Measurements from ENCODE around the gene SORCS1.

SORCS1 gene

GRCh38 chr10:106636766-106637491 is 527.6 kb downstream of the SORCS1 start:
- DNase-seq: no peak

DNA sequence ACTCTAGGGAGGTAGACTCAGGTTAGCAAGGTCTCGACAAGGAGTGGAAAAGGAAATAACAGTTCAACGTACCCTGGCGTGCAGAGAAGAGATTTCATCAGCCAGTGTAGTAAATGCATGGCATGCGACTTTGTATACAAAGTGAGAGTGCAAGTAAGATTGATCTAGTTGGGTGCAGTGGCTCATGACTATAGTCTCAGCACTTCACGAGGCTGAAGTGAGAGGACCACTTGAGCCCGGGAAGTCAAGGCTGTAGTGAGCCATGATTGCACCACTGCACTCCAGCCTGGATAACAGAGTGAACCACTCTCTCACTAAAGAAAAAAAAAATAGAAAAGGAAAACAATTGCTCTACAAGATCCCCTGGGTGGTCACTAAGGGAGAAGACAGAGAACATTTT is 528.6 kb downstream of the SORCS1 start:
- DNase-seq: no peak

- DNase-seq: no peak
These were observed 533.3 kb downstream of the SORCS1 start for GRCh38 chr10:106631016-106631702.

- DNase-seq: no peak
These were observed 538.1 kb downstream of the SORCS1 start for GRCh38 chr10:106626371-106626770.

DNA sequence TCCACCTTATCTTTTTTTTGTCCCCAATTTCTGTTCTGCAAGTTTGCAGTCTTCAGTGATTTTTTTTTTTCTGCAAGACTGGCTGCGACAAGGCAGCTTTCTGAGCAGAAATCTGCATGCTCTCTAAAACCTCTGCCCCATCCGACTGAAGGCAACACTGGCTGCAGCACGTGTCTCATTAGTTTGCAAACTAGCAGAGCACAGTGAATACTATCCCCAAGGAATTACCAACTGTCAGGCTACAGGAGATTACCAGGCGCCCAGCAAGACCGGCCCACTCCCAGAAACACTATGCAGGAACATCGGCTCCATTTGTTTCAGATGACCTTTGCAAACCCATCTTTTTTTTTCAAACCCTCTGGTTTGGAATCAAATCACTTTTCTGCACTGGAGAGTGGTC is 538.8 kb downstream of the SORCS1 start:
- DNase-seq: no peak

GRCh38 chr10:106619346-106619745 is 545.2 kb downstream of the SORCS1 start:
- no peak for DNase-seq

DNA sequence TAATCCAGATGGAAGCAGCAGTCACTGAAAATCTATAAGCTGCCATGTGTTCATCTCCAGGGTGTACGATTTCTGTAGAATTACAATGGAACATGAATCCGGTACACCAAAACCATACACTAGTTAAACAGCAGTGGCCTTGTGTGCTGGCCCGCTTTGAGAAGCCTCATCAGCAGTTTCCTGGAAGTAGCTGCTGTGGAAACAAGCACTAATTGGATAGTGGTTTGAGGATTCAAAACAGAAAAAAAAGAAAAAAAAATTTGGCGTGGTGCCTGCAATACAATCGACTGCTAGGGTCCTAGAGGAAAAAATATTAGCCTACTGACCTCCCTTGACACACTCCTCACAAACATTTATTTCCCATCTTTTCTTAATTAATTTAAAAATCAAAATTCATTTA is 545.9 kb downstream of the SORCS1 start:
- DNase-seq: no peak

GRCh38 chr10:106615081-106615480 is 549.4 kb downstream of the SORCS1 start:
- DNase-seq: no peak

DNA sequence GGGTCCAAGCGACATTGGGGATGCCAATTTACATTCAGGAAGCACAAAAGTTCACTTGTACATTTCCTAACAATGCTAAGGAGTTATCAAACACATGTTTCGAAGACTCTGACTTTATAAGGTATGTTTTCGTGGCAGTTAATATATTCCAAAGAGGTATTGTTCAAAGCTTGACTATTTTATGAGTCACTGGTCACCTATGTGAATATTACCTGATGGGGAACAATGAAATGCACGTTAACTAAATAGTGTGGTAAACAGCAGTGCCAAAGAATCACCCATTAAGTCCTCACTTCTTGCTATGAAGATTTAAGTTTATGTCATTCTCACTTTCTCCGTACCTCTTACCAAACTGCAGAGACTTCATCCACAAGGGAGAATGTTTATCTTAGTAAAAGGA is 550.2 kb downstream of the SORCS1 start:
- DNase-seq: no peak

GRCh38 chr10:106612381-106612780 is 552.1 kb downstream of the SORCS1 start:
- no peak for DNase-seq

DNA sequence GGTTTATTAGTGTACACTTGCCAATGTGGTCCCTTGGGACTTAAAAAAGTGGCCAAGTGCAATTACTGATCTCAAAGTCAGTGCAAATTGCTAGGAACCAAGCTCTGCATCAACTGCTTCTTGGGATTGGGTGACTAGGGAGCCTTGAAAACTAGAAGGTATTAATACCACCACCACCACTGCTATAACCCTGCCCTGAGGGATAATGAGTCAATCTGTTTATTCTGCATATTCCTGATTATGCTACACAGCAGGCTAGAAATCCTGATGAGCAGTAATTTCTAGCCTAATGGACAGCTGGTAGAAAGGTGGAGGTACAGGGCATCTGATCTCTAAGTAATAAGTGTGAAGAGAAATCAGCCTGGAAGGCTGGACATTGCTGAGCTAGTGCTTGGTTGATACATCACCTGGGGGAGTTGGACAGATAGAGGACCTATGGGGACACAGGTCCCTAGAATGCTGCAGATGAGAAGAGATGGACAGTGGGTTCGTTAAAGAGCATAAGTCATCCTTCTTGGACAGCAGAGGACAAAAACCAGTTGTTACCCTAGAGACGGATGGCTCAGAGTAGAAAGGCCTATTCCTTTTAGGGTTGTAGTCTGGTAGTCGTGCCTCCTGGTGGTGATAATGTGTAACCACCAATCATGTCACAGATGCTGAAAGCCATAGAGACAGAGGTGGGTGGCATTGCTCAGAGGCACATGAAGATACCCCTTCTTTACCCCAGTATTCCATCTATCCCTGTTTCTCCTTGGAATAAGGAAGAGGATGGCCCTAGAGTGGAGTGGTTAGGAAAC is 554.8 kb downstream of the SORCS1 start:
- no peak for DNase-seq

GRCh38 chr10:106608066-106608465 is 556.4 kb downstream of the SORCS1 start:
- DNase-seq: no peak

DNA sequence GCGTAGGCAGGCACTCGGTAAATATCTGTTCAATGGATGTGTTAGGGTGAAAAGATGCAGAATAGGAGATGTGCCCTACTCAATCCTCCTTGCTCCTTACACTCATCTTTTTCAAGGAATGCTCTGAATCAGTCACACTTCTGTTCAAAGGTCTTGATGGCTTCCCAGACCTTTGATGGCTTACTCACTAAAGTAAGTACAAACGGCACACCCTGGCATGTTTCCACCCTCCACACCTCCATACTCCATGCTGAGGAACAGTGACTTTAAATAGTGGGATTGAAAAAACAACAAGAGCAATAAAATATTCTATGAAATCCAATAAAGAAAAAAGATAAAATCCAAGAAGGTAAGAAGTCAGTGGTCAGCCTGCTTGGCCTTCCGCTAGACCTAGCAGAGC is 569.2 kb downstream of the SORCS1 start:
- DNase-seq: no peak

DNA sequence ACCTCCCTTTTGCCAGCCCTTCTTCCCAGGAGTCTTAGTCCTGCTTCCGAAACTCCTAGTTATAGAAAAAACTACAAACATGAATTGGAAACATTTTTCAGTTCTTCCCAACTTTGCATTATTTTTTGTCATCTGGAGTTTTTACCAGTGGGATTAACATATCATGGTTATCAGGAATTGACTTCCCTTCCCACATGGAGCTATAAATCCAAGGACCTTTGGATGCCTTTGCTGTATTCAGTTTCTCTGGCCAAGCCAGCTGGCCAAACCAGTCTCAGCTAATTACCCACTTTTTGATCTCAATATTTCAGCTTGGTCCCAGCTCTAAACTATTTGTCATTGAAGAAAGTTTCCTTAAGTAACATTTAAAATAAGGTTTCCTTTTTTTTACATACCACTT is 570.6 kb downstream of the SORCS1 start:
- no peak for DNase-seq

DNA sequence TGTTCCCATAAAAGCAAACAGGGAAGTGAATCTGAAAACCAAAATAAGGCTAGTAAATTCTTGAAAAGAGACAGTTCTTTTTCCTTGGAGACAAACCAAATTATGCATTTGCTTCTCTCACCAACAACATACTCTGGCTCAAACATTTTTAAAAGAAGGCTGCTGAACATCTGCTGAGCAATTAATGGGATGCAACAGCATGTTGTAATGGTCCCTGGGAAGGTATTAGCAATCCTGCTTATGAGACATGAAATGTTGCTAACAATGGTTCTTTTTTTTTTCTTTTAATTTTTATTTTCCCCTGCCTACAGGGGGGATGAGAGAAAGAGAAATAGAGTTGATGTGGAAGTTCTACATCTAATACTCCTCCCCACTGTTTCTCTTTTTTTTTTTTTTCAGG is 572.1 kb downstream of the SORCS1 start:
- no peak for DNase-seq

DNA sequence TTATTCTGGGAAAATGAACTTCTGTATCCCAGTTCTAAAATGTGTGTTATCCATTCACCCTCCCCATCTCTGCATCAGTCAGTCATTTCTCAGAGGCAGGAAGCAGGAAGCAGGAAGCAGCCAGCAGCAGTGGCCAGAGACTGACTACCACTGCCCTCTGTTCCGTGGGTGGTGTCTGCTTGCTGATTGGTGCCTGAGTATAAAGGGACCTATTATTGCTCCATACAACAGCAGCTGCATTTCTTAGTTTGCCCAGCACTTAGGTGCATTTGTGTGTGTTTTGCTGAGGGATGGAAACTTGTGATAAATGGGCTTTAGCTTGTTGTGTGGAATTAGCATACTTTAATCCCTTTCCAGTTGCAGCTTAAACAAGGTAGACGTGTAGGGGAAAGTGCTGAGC is 582.2 kb downstream of the SORCS1 start:
- DNase-seq: no peak

DNA sequence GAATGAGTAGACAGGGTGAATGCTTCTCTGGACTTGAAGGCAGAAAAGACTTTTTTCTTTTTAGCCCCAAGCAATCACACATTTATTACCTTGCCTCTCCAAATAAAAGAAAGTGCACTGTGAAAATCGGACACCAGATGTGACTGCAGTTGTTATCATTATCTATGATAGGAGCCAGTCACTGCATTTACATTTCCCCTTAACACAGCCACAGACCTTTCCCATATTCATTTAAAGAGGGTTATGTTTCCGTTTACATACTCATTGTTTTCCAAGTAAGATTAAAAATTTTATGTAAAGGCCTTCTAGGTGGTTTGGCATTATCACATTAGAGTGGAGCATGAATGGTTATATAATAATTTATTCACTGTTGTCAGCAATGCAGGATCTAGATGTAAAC is 586.8 kb downstream of the SORCS1 start:
- DNase-seq: no peak

DNA sequence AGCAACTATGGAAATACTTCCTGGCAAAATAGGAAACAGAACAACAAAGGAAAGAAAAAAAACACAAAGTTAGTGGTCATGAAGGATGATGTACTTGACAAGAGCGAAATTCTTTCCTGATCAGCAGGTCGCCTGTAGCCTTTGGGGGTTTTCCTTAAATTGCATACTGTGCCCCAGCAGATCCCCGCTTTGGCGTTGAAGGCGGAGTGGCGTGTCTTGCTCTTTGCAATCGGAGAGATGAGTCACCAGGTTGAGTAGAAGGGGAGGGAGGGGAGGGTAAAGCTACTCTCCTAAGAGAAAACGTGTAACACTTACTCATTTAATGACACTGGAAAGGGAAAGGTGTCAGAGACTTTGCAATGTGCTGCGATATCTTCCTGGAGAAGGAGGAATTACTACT is 587.2 kb downstream of the SORCS1 start:
- DNase-seq: no peak

- DNase-seq: no peak
These were observed 588.0 kb downstream of the SORCS1 start for GRCh38 chr10:106576534-106576933.

GRCh38 chr10:106573106-106573505 is 591.4 kb downstream of the SORCS1 start:
- DNase-seq: no peak

DNA sequence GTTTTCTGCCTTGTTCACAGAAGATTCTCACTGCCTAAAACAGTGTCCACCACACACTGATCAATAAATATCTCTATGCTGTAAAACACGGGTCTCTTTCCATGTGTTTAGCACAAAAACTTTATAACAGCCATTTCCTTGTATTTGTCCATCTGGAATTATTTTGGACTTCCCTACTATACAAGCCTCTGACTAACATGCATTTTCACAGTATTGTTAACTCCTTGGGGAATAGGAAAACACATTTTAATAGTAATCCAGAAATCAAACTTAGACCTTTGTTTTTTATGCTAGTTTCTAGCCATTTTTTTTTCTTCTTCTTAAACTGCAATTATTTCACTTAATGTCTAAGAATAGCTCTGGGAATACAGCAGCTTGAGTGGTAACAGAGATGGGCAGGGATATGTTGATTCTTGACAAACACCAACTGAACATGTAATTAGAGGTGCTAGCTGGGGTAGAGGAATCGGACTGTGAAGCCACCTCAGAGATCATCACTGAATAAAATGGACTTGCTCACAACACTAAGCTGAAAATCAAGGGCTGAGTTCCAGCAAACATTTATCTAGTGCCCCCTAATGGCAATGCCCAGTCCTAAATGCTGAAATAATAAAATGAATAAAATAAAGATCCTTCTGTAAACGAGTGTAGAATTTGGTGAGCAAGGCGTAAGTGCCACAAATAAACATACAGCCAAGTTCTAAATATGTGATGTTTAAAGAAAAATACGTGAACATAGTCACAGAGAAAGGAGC is 593.1 kb downstream of the SORCS1 start:
- DNase-seq: no peak

DNA sequence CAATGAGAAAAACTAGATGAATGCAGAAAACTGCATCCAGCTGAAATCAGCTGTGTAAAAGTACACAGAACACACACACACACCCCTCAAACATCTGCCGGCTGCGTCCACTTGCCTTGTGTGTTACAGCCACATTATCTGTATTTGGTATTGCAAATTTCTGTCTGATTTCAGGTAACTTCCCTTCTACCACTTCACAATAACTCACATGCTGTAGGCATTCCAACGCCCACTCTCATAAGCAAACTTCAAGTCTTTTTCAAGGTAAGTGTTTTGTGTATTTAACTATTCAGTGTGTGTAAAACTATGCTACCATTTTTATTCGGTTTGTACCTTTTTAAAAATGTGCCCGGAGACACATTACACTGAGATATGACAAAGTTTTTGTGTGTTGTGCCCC is 594.2 kb downstream of the SORCS1 start:
- DNase-seq: no peak

DNA sequence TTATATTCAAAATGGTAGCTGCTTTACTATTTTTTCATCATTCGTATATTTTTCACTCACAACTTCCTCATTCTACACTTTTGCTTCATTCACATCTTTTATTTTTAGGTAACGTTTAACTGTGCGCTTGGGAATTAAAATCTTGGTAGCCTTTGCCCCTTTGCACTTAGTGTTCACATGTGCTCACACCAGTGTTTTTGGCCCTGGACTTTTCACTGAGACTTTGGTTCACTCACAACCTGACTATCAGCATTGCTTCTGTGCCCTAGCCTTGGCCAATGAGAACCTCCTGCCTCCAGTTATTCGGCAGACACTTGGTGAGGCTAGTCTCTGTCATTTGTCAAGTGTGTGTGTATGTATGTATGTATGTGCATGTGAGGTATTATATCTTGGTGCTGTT is 596.9 kb downstream of the SORCS1 start:
- DNase-seq: no peak
